ENCODE measurements around the gene NCKIPSD. TPM values are rescaled to one million over a fixed set of nuclear protein-coding genes. Genes with fewer than 3 reads are reported as not detected.

NCKIPSD gene
- total and polyA plus RNA-seq, 2 donors (not counting 3 experiments of a cell fraction or from before 2014, with no cell fraction given): 12.8 to 19.1 TPM

GRCh38 chr3:48655606-48656005 is 30.1 kb downstream of the NCKIPSD start:
- POLR2A ChIA-PET: interaction anchor here (1.0 kb wide), 1 partner anchor 20 kb away, joined by 6 read pairs; the partner anchor contains the start of gene SLC26A6
- peak; percentile 1 for TF ChIP-seq EZH2 (IDR thresholded peaks at IDR 0.05; ENCODE audit: borderline replicate concordance, low read depth, low read length, severe bottlenecking)
- TF ChIP-seq POLR2A (IDR thresholded peaks at IDR 0.05; ENCODE audit: low read depth, low read length): no peak
- H3K4me3 ChIP-seq (replicated peaks in 1 of 3; ENCODE audit: insufficient read depth in 1 of 3, low read depth in 1 of 3, low read length in 3 of 3): peak overlapping the region in 1 of 3 experiments; percentile 46
- dilution Hi-C loops (cut with MboI; ENCODE audit: extremely low pct_ligation_motif_present, low sequenced_read_pairs): no loop called here
- H3K79me2 ChIP-seq (ENCODE audit: control insufficient read depth, insufficient read depth, low read length): no peaks in the 10 kb centered on the region
- no peak for DNase-seq (ENCODE audit: low read depth, low spot score)
- no peaks in the 10 kb centered on the region for H3K9me1 ChIP-seq (replicated peaks; ENCODE audit: control insufficient read depth, extremely low read depth, insufficient read depth, low read length)
- H2AFZ ChIP-seq (ENCODE audit: low read depth, low read length): peak overlapping the region; percentile 19
- H3K27me3 ChIP-seq (ENCODE audit: control insufficient read depth in 2 of 2, insufficient read depth in 2 of 2, low read length in 2 of 2): no peaks in the 10 kb centered on the region
- CTCF ChIA-PET: interaction anchor here (1.0 to 5.1 kb wide), 3 partner anchors 21 to 99 kb away, joined by 3 to 32 read pairs (median 3); partner anchors contain the start of genes NCKIPSD, PFKFB4 and SLC26A6
- intact Hi-C loops (cut with micrococcal nuclease): loop anchor here (1.0 to 2.0 kb wide), 5 partner anchors 20 to 254 kb away; partner anchors contain the start of genes SLC26A6 and UQCRC1
- FAIRE-seq: no peak
- no peaks in the 10 kb centered on the region for H3K9me3 ChIP-seq (replicated peaks; ENCODE audit: control insufficient read depth, insufficient read depth, low read length)
- no peak overlapping the region for H3K9ac ChIP-seq (replicated peaks; ENCODE audit: extremely low read depth, insufficient read depth, low read length)
- no peaks in the 10 kb centered on the region for H4K20me1 ChIP-seq (replicated peaks; ENCODE audit: control insufficient read depth, extremely low read depth, insufficient read depth, low read length)
- BruUV-seq (replicated peaks): no TSS peak
- no peak overlapping the region for H3K27ac ChIP-seq (ENCODE audit: insufficient read depth, low read depth, low read length)
- peak overlapping the region; percentile 35 for H3K4me2 ChIP-seq (ENCODE audit: insufficient read depth, low read length)
- no peaks in the 10 kb centered on the region for H3K36me3 ChIP-seq (ENCODE audit: control insufficient read depth in 2 of 2, extremely low read depth in 1 of 2, insufficient read depth in 2 of 2, low read length in 2 of 2)
- peaks cover 7% of the 10 kb centered on the region for H3K4me1 ChIP-seq (ENCODE audit: control insufficient read depth, extremely low read depth, insufficient read depth, low read length)

- Histone ChIP-seq H3K4me1 (ENCODE audit: control insufficient read depth, extremely low read depth, insufficient read depth, low read length) (peaks cover 7% of the 10 kb centered on the region), H3K79me2 (ENCODE audit: control insufficient read depth, insufficient read depth, low read length) (no peaks in the 10 kb centered on the region), H3K9ac (replicated peaks; ENCODE audit: extremely low read depth, insufficient read depth, low read length) (no peak overlapping the region), H3K9me1 (replicated peaks; ENCODE audit: control insufficient read depth, extremely low read depth, insufficient read depth, low read length) (no peaks in the 10 kb centered on the region), H2AFZ (ENCODE audit: low read depth, low read length) (no peak overlapping the region), H3K27ac (ENCODE audit: insufficient read depth, low read depth, low read length) (no peak overlapping the region), H3K4me2 (ENCODE audit: insufficient read depth, low read length) (no peak overlapping the region), H3K9me3 (replicated peaks; ENCODE audit: control insufficient read depth, insufficient read depth, low read length) (no peaks in the 10 kb centered on the region), H3K27me3 (ENCODE audit: control insufficient read depth in 2 of 2, insufficient read depth in 2 of 2, low read length in 2 of 2) (no peaks in the 10 kb centered on the region), H3K36me3 (ENCODE audit: control insufficient read depth in 2 of 2, extremely low read depth in 1 of 2, insufficient read depth in 2 of 2, low read length in 2 of 2) (no peaks in the 10 kb centered on the region), H4K20me1 (replicated peaks; ENCODE audit: control insufficient read depth, extremely low read depth, insufficient read depth, low read length) (no peaks in the 10 kb centered on the region), H3K4me3 (replicated peaks in 1 of 3; ENCODE audit: insufficient read depth in 1 of 3, low read depth in 1 of 3, low read length in 3 of 3) (no peak overlapping the region)
- dilution Hi-C loops (cut with MboI; ENCODE audit: extremely low pct_ligation_motif_present, low sequenced_read_pairs): no loop called here
- intact Hi-C loops (cut with micrococcal nuclease): no loop called here
- ChIA-PET POLR2A (no interaction called here), CTCF (interaction anchor here (1.0 to 5.1 kb wide), 2 partner anchors 20 to 254 kb away, joined by 3 to 32 read pairs; partner anchors contain the start of gene SLC26A6)
- DNase-seq (ENCODE audit: low read depth, low spot score) (no peak), FAIRE-seq (no peak)
- TF ChIP-seq POLR2A (IDR thresholded peaks at IDR 0.05; ENCODE audit: low read depth, low read length) (no peak), CTCF (IDR thresholded peaks at IDR 0.05; ENCODE audit: extremely low read depth in 1 of 2, insufficient read depth in 1 of 2, low read depth in 1 of 2, low read length in 2 of 2) (no peak), MYC (IDR thresholded peaks at IDR 0.05; ENCODE audit: low read depth, low read length) (no peak), POLR2AphosphoS5 (IDR thresholded peaks at IDR 0.05; ENCODE audit: insufficient read depth, low read depth, low read length) (no peak)
- no TSS peak for BruUV-seq (replicated peaks)
Measured at GRCh38 chr3:48655063-48655462, 30.7 kb downstream of the NCKIPSD start.

Measured in endothelial cell of umbilical vein (primary cell).